ENCODE data around the gene GUCA1A. TPM values are rescaled to one million over a fixed set of nuclear protein-coding genes. Genes with fewer than 3 reads are reported as not detected.
A peak's percentile ranks its signal among the peaks of the same experiment; 100 is the strongest.

GUCA1A gene
- not detected for total RNA-seq

DNA sequence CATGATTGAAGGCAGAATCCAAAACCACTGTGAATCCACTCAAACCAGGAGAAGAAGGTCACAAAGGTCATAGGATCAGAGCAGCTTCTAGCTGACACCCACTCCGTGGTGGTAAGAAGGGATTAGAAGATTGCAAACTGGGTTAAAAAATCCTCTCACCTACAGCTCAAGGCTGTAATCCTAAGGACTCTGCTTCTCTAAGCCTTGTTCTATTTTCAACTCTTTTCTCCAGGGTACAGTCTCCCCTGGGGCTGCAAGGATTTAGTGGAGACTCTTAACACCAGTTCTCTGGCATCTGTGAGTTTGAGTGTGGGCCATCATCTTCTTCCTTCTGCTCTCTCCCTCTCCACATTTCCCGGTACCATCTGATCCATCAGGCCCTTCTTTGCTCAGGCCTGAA lies at the start of gene GUCA1A:
Gene GUCA1A (plus strand): TSS at position 264 of the 400 bp plus-strand sequence. CDS start 250 bp downstream, outside the sequence.
- H3K4me3 ChIP-seq (replicated peaks in 1 of 3): no peak within 1 kb of the TSS
- no peaks in the 10 kb centered on the region for H3K4me1 ChIP-seq
- no peak within 1 kb of the TSS for H3K27ac ChIP-seq
- intact Hi-C loops (cut with DNase I): no loop called here
- WGBS, 2 donors: 91 to 97% methylated on average over 2 of the region's 2 CpGs
- H3K9me3 ChIP-seq: no peaks in the 10 kb centered on the region
- no peaks in the 10 kb centered on the region for H3K27me3 ChIP-seq
- no peaks in the 10 kb centered on the region for H3K36me3 ChIP-seq
- TF ChIP-seq POLR2A (IDR thresholded peaks at IDR 0.05) (no peak), CTCF (IDR thresholded peaks at IDR 0.05) (no peak)
- no peak for DNase-seq

DNA sequence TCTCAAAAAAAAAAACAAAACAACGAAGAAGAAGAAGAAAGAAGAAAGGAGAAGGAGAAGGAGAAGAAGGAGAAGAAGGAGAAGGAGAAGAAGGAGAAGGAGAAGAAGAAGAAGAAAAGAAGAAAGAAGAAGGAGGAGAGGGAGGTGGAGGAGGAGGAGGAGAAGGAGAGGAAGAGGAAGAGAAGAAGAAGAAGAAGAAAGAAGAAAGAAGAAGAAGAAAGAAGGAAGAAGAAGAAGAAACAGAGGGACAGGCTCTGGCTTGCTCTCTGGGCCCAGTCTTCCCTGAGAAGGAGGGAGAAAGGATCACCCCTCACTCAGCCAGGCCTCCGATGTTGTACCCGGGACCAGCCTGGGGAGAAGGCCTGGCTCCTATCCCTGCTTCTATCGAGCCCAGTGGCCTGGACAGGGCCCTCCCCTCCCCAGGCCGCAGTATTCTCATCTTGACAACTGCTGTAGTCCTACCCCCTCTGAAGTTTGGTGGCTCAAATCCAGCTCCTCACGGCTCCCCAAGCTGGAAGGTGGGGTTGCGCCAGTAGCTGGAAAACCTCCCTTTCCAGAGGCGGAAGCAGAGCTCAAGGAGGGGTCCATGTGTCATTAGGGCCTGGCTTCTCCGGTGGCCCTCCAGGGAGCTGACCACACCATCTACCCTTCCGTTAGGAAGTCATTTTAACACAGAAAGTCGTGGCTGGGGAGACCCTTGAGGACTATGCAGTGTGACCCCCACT lies 49.6 kb upstream of the GUCA1A start:
- Histone ChIP-seq H3K36me3 (peaks cover 5 to 10% of the 10 kb centered on the region in 2 donors), H3K9me3 (no peaks in the 10 kb centered on the region), H3K4me3 (replicated peaks in 1 of 3) (no peak overlapping the region), H3K27ac (peak overlapping the region; percentile 77 to 84 (median 78)), H3K27me3 (no peaks in the 10 kb centered on the region), H3K4me1 (peaks cover 39 to 59% of the 10 kb centered on the region in 2 donors)
- DNase-seq: peak; percentile 32 to 44
- WGBS, 2 donors: 35 to 43% methylated on average over 6 to 7 of the region's 11 CpGs
- no peak for TF ChIP-seq CTCF (IDR thresholded peaks at IDR 0.05)
- no peak for TF ChIP-seq POLR2A (IDR thresholded peaks at IDR 0.05)
- intact Hi-C loops (cut with DNase I): no loop called here

DNA sequence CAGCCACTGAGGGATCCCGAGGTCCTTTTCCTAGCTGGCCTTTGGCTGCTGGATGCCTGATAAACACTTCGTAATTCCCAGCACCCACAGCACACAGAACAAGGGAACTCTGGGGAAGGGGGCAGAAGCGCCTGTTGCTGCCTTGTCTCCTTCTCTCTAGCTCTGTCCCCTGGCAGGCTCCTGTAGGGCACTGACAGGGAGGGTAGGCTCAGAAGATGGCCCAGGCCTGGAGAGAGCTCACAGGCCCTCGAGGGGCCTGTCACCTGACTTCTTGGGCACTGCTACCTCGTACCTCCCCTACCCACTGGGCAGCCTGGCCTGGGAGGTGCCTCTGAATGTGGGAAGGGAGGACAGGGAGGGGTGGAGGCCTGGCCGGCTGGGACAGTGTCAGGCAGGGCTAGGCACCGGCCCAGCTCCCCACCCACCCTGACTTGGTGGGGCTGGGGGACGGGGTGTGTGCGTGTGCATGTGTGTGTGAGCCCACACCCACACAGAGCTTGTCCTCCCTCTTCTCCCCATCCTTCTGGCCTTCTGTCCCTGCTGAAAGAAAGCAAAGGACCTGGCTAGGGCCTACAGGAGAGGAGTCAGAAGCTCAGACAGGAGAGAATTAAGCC lies 48.8 kb upstream of the GUCA1A start:
- 70 to 82% methylated on average over 3 to 5 of the region's 9 CpGs for WGBS, 2 donors
- peak overlapping the region; percentile 77 to 84 (median 78) for H3K27ac ChIP-seq

GRCh38 chr6:42125231-42125630 lies 47.9 kb upstream of the GUCA1A start:
- no peak for DNase-seq
- Histone ChIP-seq H3K27ac (peak overlapping the region in 1 of 3 donors; percentile 77), H3K27me3 (no peaks in the 10 kb centered on the region), H3K9me3 (no peaks in the 10 kb centered on the region), H3K4me3 (replicated peaks in 1 of 3) (no peak overlapping the region), H3K36me3 (peaks cover 5 to 10% of the 10 kb centered on the region in 2 donors), H3K4me1 (peaks cover 39 to 43% of the 10 kb centered on the region in 2 donors)
- intact Hi-C loops (cut with DNase I): no loop called here
- 83 to 85% methylated on average over 14 of the region's 14 CpGs for WGBS, 2 donors
- TF ChIP-seq CTCF (IDR thresholded peaks at IDR 0.05): no peak
- no peak for TF ChIP-seq POLR2A (IDR thresholded peaks at IDR 0.05)

More for the DNA sequence above, 48.8 kb upstream of the GUCA1A start:
- TF ChIP-seq CTCF (IDR thresholded peaks at IDR 0.05) (no peak), POLR2A (IDR thresholded peaks at IDR 0.05) (no peak)
- peak; percentile 43 for DNase-seq
- Histone ChIP-seq H3K36me3 (peaks cover 5 to 10% of the 10 kb centered on the region in 2 donors), H3K4me1 (peaks cover 39 to 51% of the 10 kb centered on the region in 2 donors), H3K27me3 (no peaks in the 10 kb centered on the region), H3K9me3 (no peaks in the 10 kb centered on the region), H3K4me3 (replicated peaks in 1 of 3) (no peak overlapping the region)
- intact Hi-C loops (cut with DNase I): no loop called here

- intact Hi-C loops (cut with DNase I): no loop called here
- no peak for DNase-seq
- Histone ChIP-seq H3K4me3 (replicated peaks in 1 of 3) (no peak overlapping the region), H3K27me3 (no peaks in the 10 kb centered on the region), H3K36me3 (peaks cover 5 to 10% of the 10 kb centered on the region in 2 donors), H3K9me3 (no peaks in the 10 kb centered on the region), H3K4me1 (peaks cover 35 to 39% of the 10 kb centered on the region in 2 donors), H3K27ac (peak overlapping the region in 1 of 3 donors; percentile 77)
- WGBS, 2 donors: 60 to 81% methylated on average over 3 of the region's 3 CpGs
- TF ChIP-seq POLR2A (IDR thresholded peaks at IDR 0.05) (no peak), CTCF (IDR thresholded peaks at IDR 0.05) (no peak)
These were observed 47.5 kb upstream of the GUCA1A start for GRCh38 chr6:42125663-42126062.

Data from thyroid gland (tissue), 4 donors.